Trophoblast cell (in vitro differentiated cells and primary cell): ENCODE data around the gene CA7.

Experiments
- DNase-seq, 2 donors: peaks; one replicate each; pipeline ENCODE4 v3.0.0-alpha.2; 2016
- H2AFZ ChIP-seq: 2 replicates; pipeline ENCODE4 v1.6.1; 2013; ENCODE audit warnings: low read length, moderate library complexity, mild to moderate bottlenecking; ENCODE audit not compliant: insufficient read depth, poor library complexity
- H2AK5ac ChIP-seq: 2 replicates; pipeline ENCODE4 v1.6.1; 2013; ENCODE audit warnings: mild to moderate bottlenecking, low read length
- H2BK120ac ChIP-seq: 2 replicates; pipeline ENCODE4 v1.6.1; 2013; ENCODE audit warnings: low read length, mild to moderate bottlenecking, moderate library complexity; ENCODE audit not compliant: insufficient read depth, poor library complexity
- H2BK12ac ChIP-seq: 2 replicates; pipeline ENCODE4 v1.6.1; 2013; ENCODE audit warnings: mild to moderate bottlenecking, low read length, moderate library complexity
- H2BK5ac ChIP-seq: 2 replicates; pipeline ENCODE4 v1.6.1; 2013; ENCODE audit warnings: low read length, low read depth, moderate library complexity, mild to moderate bottlenecking; ENCODE audit not compliant: poor library complexity
- H3K14ac ChIP-seq: 2 replicates; pipeline ENCODE4 v1.6.1; 2013; ENCODE audit warnings: mild to moderate bottlenecking, low read length
- H3K18ac ChIP-seq: 2 replicates; pipeline ENCODE4 v1.6.1; 2013; ENCODE audit warnings: mild to moderate bottlenecking, low read length
- H3K23ac ChIP-seq: 2 replicates; pipeline ENCODE4 v1.6.1; 2013; ENCODE audit warnings: low read length
- H3K27ac ChIP-seq: 2 replicates; pipeline ENCODE4 v1.5.1; 2013; ENCODE audit warnings: low read depth, mild to moderate bottlenecking, inconsistent platforms, low read length, moderate library complexity
- H3K27me3 ChIP-seq: 2 replicates; pipeline ENCODE4 v1.6.1; 2013; ENCODE audit warnings: inconsistent platforms, mild to moderate bottlenecking, low read length, moderate library complexity; ENCODE audit not compliant: insufficient read depth
- H3K36me3 ChIP-seq, 2 experiments: 1 replicate in 1 of 2; 2 replicates in 1 of 2; pipeline ENCODE4 v1.6.1; 2013; ENCODE audit warnings: low read length in 2 of 2, mild to moderate bottlenecking in 2 of 2, moderate library complexity in 1 of 2; ENCODE audit not compliant: insufficient read depth in 2 of 2, control insufficient read depth in 1 of 2
- H3K4ac ChIP-seq: 2 replicates; pipeline ENCODE4 v1.6.1; 2013; ENCODE audit warnings: low read depth, mild to moderate bottlenecking, low read length, moderate library complexity
- H3K4me1 ChIP-seq, 2 experiments: 1 replicate in 1 of 2; 2 replicates in 1 of 2; pipeline ENCODE4 v1.6.1; 2013; ENCODE audit warnings: low read length in 2 of 2, mild to moderate bottlenecking in 2 of 2, moderate library complexity in 1 of 2; ENCODE audit not compliant: insufficient read depth in 2 of 2, control insufficient read depth in 1 of 2
- H3K4me2 ChIP-seq: 2 replicates; pipeline ENCODE4 v1.6.1; 2013; ENCODE audit warnings: inconsistent platforms, mild to moderate bottlenecking, low read length, moderate library complexity
- H3K4me3 ChIP-seq: 2 replicates; pipeline ENCODE4 v1.5.1; 2013; ENCODE audit warnings: mild to moderate bottlenecking, low read depth, low read length, inconsistent platforms
- H3K79me1 ChIP-seq: one replicate; pipeline ENCODE4 v1.6.1; 2013; ENCODE audit warnings: low read length
- H3K79me2 ChIP-seq: 2 replicates; pipeline ENCODE4 v1.6.1; 2013; ENCODE audit warnings: low read length, mild to moderate bottlenecking; ENCODE audit not compliant: control insufficient read depth, insufficient read depth, poor library complexity
- H3K9ac ChIP-seq: 2 replicates; pipeline ENCODE4 v1.6.1; 2013; ENCODE audit warnings: mild to moderate bottlenecking, low read length
- H3K9me3 ChIP-seq: 2 replicates; pipeline ENCODE4 v1.6.1; 2013; ENCODE audit warnings: low read depth, mild to moderate bottlenecking, control low read depth, inconsistent platforms, low read length; ENCODE audit not compliant: insufficient read depth
- H4K12ac ChIP-seq: 2 replicates; pipeline ENCODE4 v1.6.1; 2013; ENCODE audit warnings: low read depth, mild to moderate bottlenecking, low read length, moderate library complexity
- H4K8ac ChIP-seq: 2 replicates; pipeline ENCODE4 v1.6.1; 2013; ENCODE audit warnings: low read depth, mild to moderate bottlenecking, low read length, moderate library complexity
- H4K91ac ChIP-seq: one replicate; pipeline ENCODE4 v1.6.1; 2013; ENCODE audit warnings: low read depth, mild to moderate bottlenecking, low read length, moderate library complexity
- WGBS: extraction: QIAGEN DNeasy Blood & Tissue Kit; methylation state at CpG from one replicate; pipeline ENCODE4 v1.1.7; 2013; ENCODE audit warnings: missing lambda C conversion rate; ENCODE audit not compliant: insufficient read length, insufficient coverage; ENCODE audit errors: extremely low coverage; 5-methylcytosine and 5-hydroxymethylcytosine counted together

CA7 gene

GRCh38 chr16:66891360-66891759 is 47.1 kb downstream of the CA7 start:
- no peak overlapping the region for H2BK5ac ChIP-seq
- H3K79me1 ChIP-seq: no peaks in the 10 kb centered on the region
- no CpG with 5 or more reads among the region's 4 CpGs for WGBS
- no peak for DNase-seq
- H4K12ac ChIP-seq: no peak overlapping the region
- no peak overlapping the region for H3K4me3 ChIP-seq
- H3K14ac ChIP-seq: no peak overlapping the region
- H3K36me3 ChIP-seq: peaks cover 2 to 5% of the 10 kb centered on the region in 2 experiments
- no peak overlapping the region for H2BK120ac ChIP-seq
- no peak overlapping the region for H2AK5ac ChIP-seq
- H3K18ac ChIP-seq: no peak overlapping the region
- no peak overlapping the region for H3K27ac ChIP-seq
- H3K27me3 ChIP-seq: no peaks in the 10 kb centered on the region
- peaks cover 2% of the 10 kb centered on the region for H3K9me3 ChIP-seq
- no peak overlapping the region for H2BK12ac ChIP-seq
- no peak overlapping the region for H3K9ac ChIP-seq
- H4K91ac ChIP-seq: no peak overlapping the region
- no peak overlapping the region for H4K8ac ChIP-seq
- no peak overlapping the region for H3K23ac ChIP-seq
- H3K4ac ChIP-seq: no peak overlapping the region
- H2AFZ ChIP-seq: no peak overlapping the region
- no peak overlapping the region for H3K4me2 ChIP-seq
- H3K79me2 ChIP-seq: no peaks in the 10 kb centered on the region
- peaks cover 0 to 10% of the 10 kb centered on the region in 2 experiments for H3K4me1 ChIP-seq

DNA sequence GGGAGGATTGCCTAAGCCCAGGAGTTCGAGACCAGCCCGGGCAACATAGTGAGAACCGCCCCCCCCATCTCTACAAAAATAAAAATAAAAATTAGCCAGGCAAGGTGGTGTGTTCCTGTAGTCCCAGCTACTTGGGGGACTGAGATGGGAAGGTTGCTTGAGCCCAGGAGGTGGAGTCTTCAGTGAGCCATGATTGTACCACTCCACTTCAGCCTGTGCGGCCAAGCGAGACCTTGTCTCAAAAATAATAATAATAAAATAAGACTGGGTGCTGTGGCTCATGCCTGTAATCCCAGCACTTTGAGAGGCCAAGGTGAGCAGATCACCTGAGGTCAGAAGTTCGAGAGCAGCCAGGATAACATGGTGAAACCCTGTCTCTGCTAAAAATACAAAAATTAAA is 47.6 kb downstream of the CA7 start:
- WGBS: no CpG with 5 or more reads among the region's 6 CpGs
- peaks cover 2 to 5% of the 10 kb centered on the region in 2 experiments for H3K36me3 ChIP-seq
- H2BK12ac ChIP-seq: no peak overlapping the region

GRCh38 chr16:66894055-66894454 is 49.8 kb downstream of the CA7 start:
- H3K4me2 ChIP-seq: no peak overlapping the region
- H3K79me2 ChIP-seq: no peaks in the 10 kb centered on the region

More for the DNA sequence above, 47.6 kb downstream of the CA7 start:
- no peak overlapping the region for H4K91ac ChIP-seq
- H3K27me3 ChIP-seq: no peaks in the 10 kb centered on the region
- H3K23ac ChIP-seq: no peak overlapping the region
- H2AFZ ChIP-seq: no peak overlapping the region
- no peak overlapping the region for H3K4me2 ChIP-seq
- no peak overlapping the region for H3K27ac ChIP-seq
- no peak overlapping the region for H2AK5ac ChIP-seq
- DNase-seq: no peak
- no peak overlapping the region for H3K4ac ChIP-seq
- no peak overlapping the region for H3K4me3 ChIP-seq
- no peak overlapping the region for H3K9ac ChIP-seq
- no peaks in the 10 kb centered on the region for H3K79me2 ChIP-seq
- H4K8ac ChIP-seq: no peak overlapping the region
- no peak overlapping the region for H2BK5ac ChIP-seq
- H3K4me1 ChIP-seq: peaks cover 0 to 7% of the 10 kb centered on the region in 2 experiments
- no peak overlapping the region for H2BK120ac ChIP-seq
- peaks cover 2% of the 10 kb centered on the region for H3K9me3 ChIP-seq
- H3K14ac ChIP-seq: no peak overlapping the region
- no peak overlapping the region for H4K12ac ChIP-seq
- H3K18ac ChIP-seq: no peak overlapping the region
- no peaks in the 10 kb centered on the region for H3K79me1 ChIP-seq

GRCh38 chr16:66894948-66895688 is 50.9 kb downstream of the CA7 start:
- Histone ChIP-seq H3K79me2 (no peaks in the 10 kb centered on the region), H3K4me2 (no peak overlapping the region), H3K14ac (no peak overlapping the region), H3K18ac (no peak overlapping the region), H3K27ac (no peak overlapping the region), H2AK5ac (no peak overlapping the region), H3K36me3 (peaks cover 2 to 5% of the 10 kb centered on the region in 2 experiments), H3K4me3 (no peak overlapping the region), H3K9ac (no peak overlapping the region), H3K79me1 (no peaks in the 10 kb centered on the region), H3K4ac (no peak overlapping the region), H4K91ac (no peak overlapping the region), H2BK12ac (no peak overlapping the region), H3K9me3 (peaks cover 2% of the 10 kb centered on the region), H4K8ac (no peak overlapping the region), H2BK5ac (no peak overlapping the region), H2AFZ (no peak overlapping the region), H3K23ac (no peak overlapping the region), H2BK120ac (no peak overlapping the region), H4K12ac (no peak overlapping the region), H3K27me3 (no peaks in the 10 kb centered on the region), H3K4me1 (peaks cover 3 to 5% of the 10 kb centered on the region in 2 experiments)
- peak; percentile 42 to 77 for DNase-seq
- no CpG with 5 or more reads among the region's 11 CpGs for WGBS

More at GRCh38 chr16:66894055-66894454, 49.8 kb downstream of the CA7 start:
- DNase-seq: no peak
- Histone ChIP-seq H2BK12ac (no peak overlapping the region), H4K91ac (no peak overlapping the region), H3K9ac (no peak overlapping the region), H3K79me1 (no peaks in the 10 kb centered on the region), H2BK5ac (no peak overlapping the region), H3K27me3 (no peaks in the 10 kb centered on the region), H3K36me3 (peaks cover 2 to 5% of the 10 kb centered on the region in 2 experiments), H4K8ac (no peak overlapping the region), H2AFZ (no peak overlapping the region), H3K4me1 (peaks cover 0 to 2% of the 10 kb centered on the region in 2 experiments), H2AK5ac (no peak overlapping the region), H3K9me3 (peaks cover 2% of the 10 kb centered on the region), H3K18ac (no peak overlapping the region), H2BK120ac (no peak overlapping the region), H3K4me3 (no peak overlapping the region), H3K14ac (no peak overlapping the region), H4K12ac (no peak overlapping the region), H3K27ac (no peak overlapping the region), H3K4ac (no peak overlapping the region), H3K23ac (no peak overlapping the region)
- WGBS: no CpG with 5 or more reads among the region's 2 CpGs
